HG02571 (cell line): ENCODE measurements around the gene CD164L2.
"Not testable (repeated sequence)": the region's sequence is repeated elsewhere in the genome, so short reads cannot be mapped to it uniquely, and the experiment has no call there.

Source experiments
- ATAC-seq: cut with Tn5 transposase; IDR thresholded peaks from one replicate; pipeline ENCODE4 v1.9.1; 2021; ENCODE audit warnings: mild to moderate bottlenecking, moderate library complexity; ENCODE audit not compliant: unreplicated experiment

The CD164L2 gene

GRCh38 chr1:27391511-27392095 is 8.5 kb upstream of the CD164L2 start:
- no peak for ATAC-seq

- ATAC-seq = no peak
Measured at GRCh38 chr1:27388337-27389005, 5.3 kb upstream of the CD164L2 start.

- not testable (repeated sequence) for ATAC-seq
Measured at GRCh38 chr1:27384797-27385196, 1.7 kb upstream of the CD164L2 start.

GRCh38 chr1:27383661-27384060 is 528 bp upstream of the CD164L2 start:
- ATAC-seq = no peak

- ATAC-seq = no peak
Measured at GRCh38 chr1:27381969-27382762, 967 bp downstream of the CD164L2 start.

- ATAC-seq = no peak
Measured at GRCh38 chr1:27380766-27381733, 2.1 kb downstream of the CD164L2 start.

GRCh38 chr1:27380224-27380623 is 2.9 kb downstream of the CD164L2 start:
- no peak for ATAC-seq

- no peak for ATAC-seq
Measured at GRCh38 chr1:27379564-27380122, 3.5 kb downstream of the CD164L2 start.

GRCh38 chr1:27377760-27378495 is 5.2 kb downstream of the CD164L2 start:
- no peak for ATAC-seq

- ATAC-seq = no peak
Measured at GRCh38 chr1:27374362-27375086, 8.6 kb downstream of the CD164L2 start, which contains the start of gene FCN3. Gene FCN3 (minus strand): TSS chr1:27374824. CDS start chr1:27374818, 6 bp downstream.

- ATAC-seq = no peak
Measured at GRCh38 chr1:27372808-27373690, 10.1 kb downstream of the CD164L2 start.

- ATAC-seq = no peak
Measured at GRCh38 chr1:27372022-27372807, 10.9 kb downstream of the CD164L2 start.

- ATAC-seq = no peak
Measured at GRCh38 chr1:27368869-27369582, 14.1 kb downstream of the CD164L2 start.

- ATAC-seq = no peak
Measured at GRCh38 chr1:27367160-27367650, 15.9 kb downstream of the CD164L2 start.

- no peak for ATAC-seq
Measured at GRCh38 chr1:27366411-27367159, 16.5 kb downstream of the CD164L2 start, which contains the start of gene MAP3K6. Gene MAP3K6 (minus strand): TSS chr1:27366961. CDS start chr1:27366597, 364 bp downstream.

GRCh38 chr1:27366113-27366410 is 17.1 kb downstream of the CD164L2 start:
- ATAC-seq = no peak
